GM12878 (cell line): ENCODE data around the gene MAP4K4. TPM values are rescaled to one million over a fixed set of nuclear protein-coding genes. Genes with fewer than 3 reads are reported as not detected.
A peak's percentile ranks its signal among the peaks of the same experiment; 100 is the strongest.

Source experiments
- ASH2L ChIP-seq: fragments of 300-600, 200-600 bp; sonication (generic); IDR thresholded peaks from 2 replicates; pipeline ENCODE4 v1.6.1; 2017; ENCODE audit warnings: low read depth, mild to moderate bottlenecking, borderline replicate concordance
- BHLHE40 ChIP-seq, 2 experiments: fragments of 450-650 bp in 1 of 2; IDR thresholded peaks; 2 replicates each; pipeline ENCODE4 v1.6.1; 2011 to 2017; ENCODE audit warnings: low read depth in 2 of 2, borderline replicate concordance in 1 of 2, improper control_type of control experiment in 1 of 2, low read length in 1 of 2, mild to moderate bottlenecking in 1 of 2
- CREB1 ChIP-seq: IDR thresholded peaks from 2 replicates; pipeline ENCODE4 v1.6.1; 2012; ENCODE audit warnings: low read depth, mild to moderate bottlenecking, inconsistent platforms
- CREM ChIP-seq: IDR thresholded peaks from 2 replicates; pipeline ENCODE4 v1.6.1; 2014; ENCODE audit warnings: antibody characterized with exemption, low read depth
- EGR1 ChIP-seq, 2 experiments: IDR thresholded peaks; 1 replicate in 1 of 2; 2 replicates in 1 of 2; pipeline ENCODE4 v1.6.1; 2011 to 2012; ENCODE audit warnings: low read depth in 2 of 2, low read length in 2 of 2, borderline replicate concordance in 1 of 2, mild to moderate bottlenecking in 1 of 2, moderate library complexity in 1 of 2
- EZH2 ChIP-seq: IDR thresholded peaks from 2 replicates; pipeline ENCODE4 v1.6.1; 2012; ENCODE audit warnings: low read depth, mild to moderate bottlenecking, control low read depth, inconsistent platforms, low read length, borderline replicate concordance; ENCODE audit not compliant: control insufficient read depth
- NFIC ChIP-seq: IDR thresholded peaks from 2 replicates; pipeline ENCODE4 v1.6.1; 2012; ENCODE audit warnings: low read depth, mild to moderate bottlenecking, inconsistent platforms, low read length, moderate library complexity
- PAX5 ChIP-seq: IDR thresholded peaks from 2 replicates; pipeline ENCODE4 v1.6.1; 2011; ENCODE audit warnings: low read depth, low read length, borderline replicate concordance
- SMC3 ChIP-seq: IDR thresholded peaks from 2 replicates; pipeline ENCODE4 v1.6.1; 2011; ENCODE audit warnings: low read length, improper control_type of control experiment, borderline replicate concordance
- SPI1 ChIP-seq: IDR thresholded peaks from 2 replicates; pipeline ENCODE4 v1.6.1; 2011; ENCODE audit warnings: low read depth, mild to moderate bottlenecking, low read length, moderate library complexity, borderline replicate concordance; ENCODE audit not compliant: insufficient read depth
- YBX1 ChIP-seq: fragments of 450-650 bp; IDR thresholded peaks from 2 replicates; pipeline ENCODE4 v1.6.1; 2016; ENCODE audit warnings: antibody characterized with exemption
- ZNF217 ChIP-seq: fragments of 450-650 bp; IDR thresholded peaks from 2 replicates; pipeline ENCODE4 v1.6.1; 2017; ENCODE audit warnings: antibody characterized with exemption, mild to moderate bottlenecking
- ZNF274 ChIP-seq: IDR thresholded peaks from one replicate; pipeline ENCODE4 v1.8.0; 2011; ENCODE audit not compliant: insufficient read length, insufficient read depth
- ZZZ3 ChIP-seq: IDR thresholded peaks from 2 replicates; pipeline ENCODE4 v1.6.1; 2011; ENCODE audit warnings: low read depth; ENCODE audit not compliant: control insufficient read depth, insufficient read length
- polyA plus RNA-seq, 11 experiments: library from polyadenylated mRNA; depleted of rRNA in 4 of 11; unstranded in 6 of 11; stranded (reverse) in 5 of 11; fragments of >200 nt; fragmentation: Nextera tagmentation in 4 of 11; fragmentation: Illumina TruSeq in 1 of 11; extraction: Ambion mirVana in 4 of 11; extraction: Trizol in 1 of 11; gene quantifications; 1 replicate in 1 of 11; 2 replicates in 10 of 11; pipeline versions ENCODE4 v1.2.1 to v1.2.3, GENCODE V29; 2011 to 2016; ENCODE audit warnings: inconsistent platforms in 2 of 11, missing spikeins in 2 of 11, low read depth in 1 of 11
- total RNA-seq, 4 experiments: library from RNA; depleted of rRNA in 3 of 4; stranded (reverse); fragments of >200 nt in 3 of 4; fragmentation: Illumina TruSeq in 1 of 4; extraction: Trizol in 1 of 4; gene quantifications; 2 replicates each; pipeline versions ENCODE4 v1.2.1 to v1.2.3, GENCODE V29; 2013 to 2021
- TF ChIP-seq, protein P1 (sequence below): fragments of 450-650 bp; IDR thresholded peaks from 2 replicates; pipeline ENCODE4 v1.6.1; 2017; ENCODE audit warnings: borderline replicate concordance
- TF ChIP-seq, protein P2 (sequence below): fragments of 450-650 bp; IDR thresholded peaks from 2 replicates; pipeline ENCODE4 v1.6.1; 2018; ENCODE audit warnings: borderline replicate concordance, mild to moderate bottlenecking; ENCODE audit not compliant: partially characterized antibody
- TF ChIP-seq, protein P3 (sequence below): fragments of 450-650 bp; IDR thresholded peaks from 2 replicates; pipeline ENCODE4 v1.6.1; 2016; ENCODE audit warnings: mild to moderate bottlenecking
- TF ChIP-seq, protein P4 (sequence below): IDR thresholded peaks from 2 replicates; pipeline ENCODE4 v1.6.1; 2011; ENCODE audit warnings: low read depth, mild to moderate bottlenecking, low read length, moderate library complexity, borderline replicate concordance; ENCODE audit errors: extremely low read depth
- TF ChIP-seq, protein P5 (sequence below): fragments of 450-650 bp; IDR thresholded peaks from 2 replicates; pipeline ENCODE4 v1.6.1; 2014; ENCODE audit warnings: mild to moderate bottlenecking
- TF ChIP-seq, protein P6 (sequence below): fragments of 450-650 bp; IDR thresholded peaks from 2 replicates; pipeline ENCODE4 v1.6.1; 2017; ENCODE audit warnings: mild to moderate bottlenecking

Gene MAP4K4
- total and polyA plus RNA-seq, 10 of the 15 experiments (the other 5 are each of a cell fraction or from before 2014, with no cell fraction given): 1.9 to 50.4 (median 9.7) TPM

DNA sequence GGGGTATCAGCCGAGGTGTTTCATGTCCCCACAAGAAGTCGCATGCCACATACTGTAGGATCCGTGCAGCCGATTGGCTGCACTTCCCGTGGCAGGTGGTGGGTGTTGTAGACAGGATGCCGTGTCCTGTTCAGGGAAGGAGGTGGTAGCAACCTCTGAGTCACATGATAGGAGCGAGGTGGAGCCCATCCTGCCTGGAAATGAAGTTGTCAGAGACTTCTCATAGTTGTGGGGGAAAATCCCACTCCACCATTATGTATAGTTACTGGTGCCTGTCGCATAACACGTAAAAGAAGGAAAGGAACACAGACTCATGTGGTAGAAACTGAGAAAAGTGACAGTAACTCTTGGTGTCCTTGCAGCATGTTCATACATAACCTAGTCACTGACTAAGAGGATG lies 202.9 kb downstream of the MAP4K4 start (continued):
- TF ChIP-seq NFIC (peak; percentile 40; the same call in 1 of the 2 replicates), ZZZ3 (no peak), BHLHE40 (IDR thresholded peaks at IDR 0.05; ENCODE audit: borderline replicate concordance in 1 of 2, low read depth in 2 of 2, low read length in 1 of 2) (peak in 1 of 2 experiments; percentile 26; a peak in 1 of 4 replicates), EZH2 (no peak), ZNF274 (no peak), ZNF217 (no peak), EGR1 (IDR thresholded peaks at IDR 0.05; ENCODE audit: borderline replicate concordance in 1 of 2, low read depth in 2 of 2, low read length in 2 of 2) (no peak), SMC3 (no peak), CREB1 (peak; percentile 57; the same call in 1 of the 2 replicates), SPI1 (peak; percentile 41), ASH2L (no peak), CREM (peak; percentile 55), YBX1 (no peak), PAX5 (peak; percentile 59)
- TF ChIP-seq, protein P1, sequence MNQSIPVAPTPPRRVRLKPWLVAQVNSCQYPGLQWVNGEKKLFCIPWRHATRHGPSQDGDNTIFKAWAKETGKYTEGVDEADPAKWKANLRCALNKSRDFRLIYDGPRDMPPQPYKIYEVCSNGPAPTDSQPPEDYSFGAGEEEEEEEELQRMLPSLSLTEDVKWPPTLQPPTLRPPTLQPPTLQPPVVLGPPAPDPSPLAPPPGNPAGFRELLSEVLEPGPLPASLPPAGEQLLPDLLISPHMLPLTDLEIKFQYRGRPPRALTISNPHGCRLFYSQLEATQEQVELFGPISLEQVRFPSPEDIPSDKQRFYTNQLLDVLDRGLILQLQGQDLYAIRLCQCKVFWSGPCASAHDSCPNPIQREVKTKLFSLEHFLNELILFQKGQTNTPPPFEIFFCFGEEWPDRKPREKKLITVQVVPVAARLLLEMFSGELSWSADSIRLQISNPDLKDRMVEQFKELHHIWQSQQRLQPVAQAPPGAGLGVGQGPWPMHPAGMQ: no peak
- TF ChIP-seq, protein P2, sequence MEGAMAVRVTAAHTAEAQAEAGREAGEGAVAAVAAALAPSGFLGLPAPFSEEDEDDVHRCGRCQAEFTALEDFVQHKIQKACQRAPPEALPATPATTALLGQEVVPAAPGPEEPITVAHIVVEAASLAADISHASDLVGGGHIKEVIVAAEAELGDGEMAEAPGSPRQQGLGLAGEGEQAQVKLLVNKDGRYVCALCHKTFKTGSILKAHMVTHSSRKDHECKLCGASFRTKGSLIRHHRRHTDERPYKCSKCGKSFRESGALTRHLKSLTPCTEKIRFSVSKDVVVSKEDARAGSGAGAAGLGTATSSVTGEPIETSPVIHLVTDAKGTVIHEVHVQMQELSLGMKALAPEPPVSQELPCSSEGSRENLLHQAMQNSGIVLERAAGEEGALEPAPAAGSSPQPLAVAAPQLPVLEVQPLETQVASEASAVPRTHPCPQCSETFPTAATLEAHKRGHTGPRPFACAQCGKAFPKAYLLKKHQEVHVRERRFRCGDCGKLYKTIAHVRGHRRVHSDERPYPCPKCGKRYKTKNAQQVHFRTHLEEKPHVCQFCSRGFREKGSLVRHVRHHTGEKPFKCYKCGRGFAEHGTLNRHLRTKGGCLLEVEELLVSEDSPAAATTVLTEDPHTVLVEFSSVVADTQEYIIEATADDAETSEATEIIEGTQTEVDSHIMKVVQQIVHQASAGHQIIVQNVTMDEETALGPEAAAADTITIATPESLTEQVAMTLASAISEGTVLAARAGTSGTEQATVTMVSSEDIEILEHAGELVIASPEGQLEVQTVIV: no peak
- TF ChIP-seq, protein P3, sequence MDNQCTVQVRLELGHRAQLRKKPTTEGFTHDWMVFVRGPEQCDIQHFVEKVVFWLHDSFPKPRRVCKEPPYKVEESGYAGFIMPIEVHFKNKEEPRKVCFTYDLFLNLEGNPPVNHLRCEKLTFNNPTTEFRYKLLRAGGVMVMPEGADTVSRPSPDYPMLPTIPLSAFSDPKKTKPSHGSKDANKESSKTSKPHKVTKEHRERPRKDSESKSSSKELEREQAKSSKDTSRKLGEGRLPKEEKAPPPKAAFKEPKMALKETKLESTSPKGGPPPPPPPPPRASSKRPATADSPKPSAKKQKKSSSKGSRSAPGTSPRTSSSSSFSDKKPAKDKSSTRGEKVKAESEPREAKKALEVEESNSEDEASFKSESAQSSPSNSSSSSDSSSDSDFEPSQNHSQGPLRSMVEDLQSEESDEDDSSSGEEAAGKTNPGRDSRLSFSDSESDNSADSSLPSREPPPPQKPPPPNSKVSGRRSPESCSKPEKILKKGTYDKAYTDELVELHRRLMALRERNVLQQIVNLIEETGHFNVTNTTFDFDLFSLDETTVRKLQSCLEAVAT: 0 out of 2 replicates have a peak, but pooled peaks have one; percentile 31
- TF ChIP-seq, protein P4, sequence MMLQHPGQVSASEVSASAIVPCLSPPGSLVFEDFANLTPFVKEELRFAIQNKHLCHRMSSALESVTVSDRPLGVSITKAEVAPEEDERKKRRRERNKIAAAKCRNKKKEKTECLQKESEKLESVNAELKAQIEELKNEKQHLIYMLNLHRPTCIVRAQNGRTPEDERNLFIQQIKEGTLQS: no peak
- TF ChIP-seq, protein P5, sequence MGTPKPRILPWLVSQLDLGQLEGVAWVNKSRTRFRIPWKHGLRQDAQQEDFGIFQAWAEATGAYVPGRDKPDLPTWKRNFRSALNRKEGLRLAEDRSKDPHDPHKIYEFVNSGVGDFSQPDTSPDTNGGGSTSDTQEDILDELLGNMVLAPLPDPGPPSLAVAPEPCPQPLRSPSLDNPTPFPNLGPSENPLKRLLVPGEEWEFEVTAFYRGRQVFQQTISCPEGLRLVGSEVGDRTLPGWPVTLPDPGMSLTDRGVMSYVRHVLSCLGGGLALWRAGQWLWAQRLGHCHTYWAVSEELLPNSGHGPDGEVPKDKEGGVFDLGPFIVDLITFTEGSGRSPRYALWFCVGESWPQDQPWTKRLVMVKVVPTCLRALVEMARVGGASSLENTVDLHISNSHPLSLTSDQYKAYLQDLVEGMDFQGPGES: no peak
- TF ChIP-seq, protein P6, sequence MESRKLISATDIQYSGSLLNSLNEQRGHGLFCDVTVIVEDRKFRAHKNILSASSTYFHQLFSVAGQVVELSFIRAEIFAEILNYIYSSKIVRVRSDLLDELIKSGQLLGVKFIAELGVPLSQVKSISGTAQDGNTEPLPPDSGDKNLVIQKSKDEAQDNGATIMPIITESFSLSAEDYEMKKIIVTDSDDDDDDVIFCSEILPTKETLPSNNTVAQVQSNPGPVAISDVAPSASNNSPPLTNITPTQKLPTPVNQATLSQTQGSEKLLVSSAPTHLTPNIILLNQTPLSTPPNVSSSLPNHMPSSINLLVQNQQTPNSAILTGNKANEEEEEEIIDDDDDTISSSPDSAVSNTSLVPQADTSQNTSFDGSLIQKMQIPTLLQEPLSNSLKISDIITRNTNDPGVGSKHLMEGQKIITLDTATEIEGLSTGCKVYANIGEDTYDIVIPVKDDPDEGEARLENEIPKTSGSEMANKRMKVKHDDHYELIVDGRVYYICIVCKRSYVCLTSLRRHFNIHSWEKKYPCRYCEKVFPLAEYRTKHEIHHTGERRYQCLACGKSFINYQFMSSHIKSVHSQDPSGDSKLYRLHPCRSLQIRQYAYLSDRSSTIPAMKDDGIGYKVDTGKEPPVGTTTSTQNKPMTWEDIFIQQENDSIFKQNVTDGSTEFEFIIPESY: no peak
